HG02678 (cell line): ENCODE data around the gene PRDM15.

Source experiments
- ATAC-seq: cut with Tn5 transposase; IDR thresholded peaks from one replicate; pipeline ENCODE4 v1.9.1; 2021; ENCODE audit warnings: mild to moderate bottlenecking, moderate library complexity; ENCODE audit not compliant: unreplicated experiment

Gene PRDM15

DNA sequence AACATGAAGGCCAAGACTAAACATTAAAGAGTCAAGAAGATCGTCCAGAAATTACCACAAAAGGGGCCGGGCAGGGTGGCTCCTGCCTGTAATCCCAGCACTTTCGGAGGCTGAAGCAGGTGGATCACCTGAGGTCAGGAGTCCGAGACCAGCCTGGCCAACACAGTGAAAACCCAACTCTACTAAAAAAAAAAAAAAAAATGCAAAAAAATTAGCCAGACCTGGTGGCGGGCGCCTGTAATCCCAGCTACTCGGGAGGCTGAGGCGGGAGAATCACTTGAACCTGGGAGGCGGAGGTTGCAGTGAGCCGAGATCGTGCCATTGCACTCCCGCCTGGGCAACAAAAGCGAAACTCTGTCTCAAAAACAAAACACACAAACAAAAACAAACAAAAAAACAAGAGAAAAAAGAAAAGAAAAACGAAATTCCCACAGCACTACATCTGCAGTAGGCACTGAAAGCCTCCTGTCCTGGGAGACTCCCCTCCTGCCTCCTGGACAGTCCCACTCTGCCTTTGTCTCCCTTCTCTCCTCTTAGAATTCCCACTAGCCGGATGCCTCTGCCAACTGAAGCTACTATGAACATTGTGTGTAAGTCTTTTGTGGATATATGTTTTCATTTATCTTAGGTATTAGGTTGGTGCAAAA, 94.6 kb downstream of the PRDM15 start:
- no peak for ATAC-seq

DNA sequence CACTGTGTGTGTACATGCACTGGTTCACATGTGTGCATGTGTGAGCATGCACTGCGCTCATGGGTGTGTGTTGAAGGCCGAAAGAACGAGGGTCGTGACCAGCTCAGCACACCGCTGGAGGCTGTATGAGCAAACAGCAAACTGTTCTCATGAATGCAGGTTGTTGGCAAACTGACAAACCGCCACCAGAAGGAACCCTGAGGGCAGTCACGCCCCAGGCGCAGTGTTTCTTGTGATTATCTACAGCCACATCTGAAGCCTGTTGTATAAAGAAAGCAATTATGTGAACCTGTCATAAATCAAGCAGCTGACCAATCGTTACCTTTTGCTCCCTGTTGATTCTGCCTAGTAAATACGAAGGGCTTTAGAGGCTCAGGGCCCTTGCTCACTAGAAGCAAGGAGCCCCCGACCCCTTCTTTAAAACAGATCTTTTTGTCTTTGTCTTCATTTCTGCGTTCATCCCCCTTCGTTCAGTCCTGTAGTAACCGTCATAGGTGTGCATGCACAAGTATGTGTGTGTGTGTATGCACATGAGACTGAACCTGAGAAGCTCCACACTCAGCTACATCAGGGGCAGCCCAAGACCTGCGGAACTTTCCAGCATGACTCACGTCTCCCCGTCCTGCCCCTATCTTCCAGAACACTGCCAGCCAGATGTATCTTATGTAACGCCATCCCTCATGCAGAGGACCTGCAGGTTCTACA, 95.5 kb downstream of the PRDM15 start:
- no peak for ATAC-seq

GRCh38 chr21:41781050-41781410, 98.1 kb downstream of the PRDM15 start:
- no peak for ATAC-seq

DNA sequence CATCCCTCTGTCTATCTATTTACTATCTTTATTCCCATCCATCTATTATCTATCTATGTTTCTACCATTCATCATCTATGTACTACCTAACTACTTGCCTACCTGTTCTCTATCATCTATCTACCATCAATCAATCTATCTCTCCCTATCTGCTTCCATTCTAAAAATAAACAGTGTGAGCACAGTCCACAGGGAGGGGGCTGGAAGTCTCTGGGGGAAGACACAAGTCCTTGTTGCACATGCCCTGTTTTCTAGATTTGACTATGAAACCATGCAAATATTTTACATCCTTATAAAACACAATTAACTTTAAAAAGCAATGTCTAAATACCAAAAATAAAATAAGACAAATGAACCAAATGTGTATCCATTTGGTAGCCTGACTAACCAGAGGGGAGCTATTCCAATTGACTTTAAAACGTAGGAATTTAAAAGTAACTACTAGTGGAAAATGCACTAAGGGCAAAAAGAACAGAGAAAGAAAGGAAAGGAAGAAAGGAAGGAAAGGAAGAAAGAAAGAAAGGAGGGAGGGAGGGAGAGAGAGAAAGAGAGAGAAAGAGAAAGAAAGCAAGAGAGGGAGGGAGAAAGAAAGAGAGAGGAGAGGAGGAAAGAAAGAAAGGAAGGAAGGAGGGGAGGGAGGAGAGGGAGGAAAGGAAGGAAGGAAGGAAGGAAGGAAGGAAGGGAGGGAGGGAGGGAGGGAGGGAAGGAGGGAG, 98.7 kb downstream of the PRDM15 start:
- no peak for ATAC-seq

DNA sequence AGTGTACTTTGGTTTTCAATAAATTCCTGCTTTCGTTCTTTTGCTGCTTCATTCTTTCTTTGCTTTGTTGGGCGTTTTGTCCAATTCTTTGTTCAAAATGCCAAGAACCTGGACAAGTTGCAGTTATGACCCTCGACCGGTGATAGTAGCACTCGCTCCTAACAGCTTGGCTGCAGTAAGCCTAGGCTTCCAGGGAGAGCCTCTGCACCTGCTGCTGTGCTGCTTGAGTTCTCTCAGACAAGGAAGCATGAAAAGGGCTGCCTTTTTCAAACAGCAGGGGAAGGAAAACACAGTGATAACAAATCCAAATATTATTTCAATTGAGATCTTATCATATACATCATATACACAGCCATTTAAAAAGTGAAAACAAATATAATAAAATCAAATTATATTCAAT, 99.5 kb downstream of the PRDM15 start:
- no peak for ATAC-seq

GRCh38 chr21:41778930-41779600, 100.1 kb downstream of the PRDM15 start:
- ATAC-seq, result no peak

DNA sequence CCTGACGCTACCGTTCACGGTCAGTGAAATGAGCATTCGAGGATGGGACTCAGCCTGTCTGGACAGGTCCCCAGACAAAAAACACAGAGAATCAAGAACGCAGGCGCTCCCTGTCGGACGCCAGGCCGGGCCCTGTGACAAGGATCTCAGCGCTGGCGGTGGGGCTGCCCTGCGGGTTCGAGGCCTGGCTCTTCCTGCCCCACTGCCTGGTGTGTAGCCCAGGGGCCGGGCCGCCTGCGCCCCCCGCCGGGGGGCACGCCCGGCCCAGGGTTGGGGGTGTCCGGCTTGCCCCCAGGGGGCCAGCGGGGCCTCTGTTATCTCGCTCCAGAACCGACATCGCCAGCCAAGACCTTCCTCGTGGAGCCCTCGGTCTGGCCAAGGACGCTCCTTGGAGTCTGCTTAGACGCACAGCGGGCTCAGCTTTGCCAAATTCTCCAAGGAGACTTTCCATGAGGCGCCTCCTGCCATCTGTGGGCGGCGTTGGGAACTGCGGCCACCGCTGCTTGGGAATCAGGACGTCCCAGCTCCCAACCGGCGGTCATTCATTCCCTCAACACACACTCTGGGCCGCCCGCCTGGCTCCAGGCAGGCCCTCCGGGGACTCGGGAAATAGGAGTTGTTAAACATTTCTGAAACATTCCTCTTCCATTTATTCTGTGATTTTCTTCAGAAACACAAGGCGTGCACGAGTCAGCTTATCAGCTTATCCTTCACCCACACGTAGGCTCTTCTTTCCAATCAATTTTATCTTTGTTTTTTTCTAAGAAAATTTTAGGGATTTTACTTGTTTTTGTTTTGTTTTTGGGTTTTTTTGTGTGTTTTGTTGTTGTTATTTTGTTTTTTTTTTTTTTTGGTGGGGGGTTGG, 101.0 kb downstream of the PRDM15 start:
- no peak for ATAC-seq

DNA sequence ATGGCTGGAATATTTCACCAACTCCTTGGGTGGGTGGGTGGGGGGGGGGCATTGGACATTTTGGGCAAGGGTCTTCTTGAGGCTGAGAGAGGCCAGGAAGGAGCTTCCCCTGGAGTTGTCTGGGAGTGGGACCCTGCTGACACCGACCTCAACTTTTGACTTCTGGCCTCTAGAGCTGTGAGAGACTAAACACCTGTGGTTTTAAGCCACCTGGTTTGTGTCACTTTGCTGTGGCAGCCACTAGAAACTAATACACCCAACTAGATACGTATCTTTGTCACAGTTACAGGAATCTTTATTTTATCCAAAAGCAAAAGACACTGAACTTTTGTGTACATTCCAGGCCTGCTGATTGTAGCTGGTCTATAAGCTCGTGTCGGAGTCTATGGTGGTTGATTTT, 102.4 kb downstream of the PRDM15 start:
- ATAC-seq, result no peak

- ATAC-seq, result no peak
Observed at GRCh38 chr21:41775149-41775472, 104.0 kb downstream of the PRDM15 start.

GRCh38 chr21:41774467-41775148, 104.5 kb downstream of the PRDM15 start:
- ATAC-seq, result no peak

DNA sequence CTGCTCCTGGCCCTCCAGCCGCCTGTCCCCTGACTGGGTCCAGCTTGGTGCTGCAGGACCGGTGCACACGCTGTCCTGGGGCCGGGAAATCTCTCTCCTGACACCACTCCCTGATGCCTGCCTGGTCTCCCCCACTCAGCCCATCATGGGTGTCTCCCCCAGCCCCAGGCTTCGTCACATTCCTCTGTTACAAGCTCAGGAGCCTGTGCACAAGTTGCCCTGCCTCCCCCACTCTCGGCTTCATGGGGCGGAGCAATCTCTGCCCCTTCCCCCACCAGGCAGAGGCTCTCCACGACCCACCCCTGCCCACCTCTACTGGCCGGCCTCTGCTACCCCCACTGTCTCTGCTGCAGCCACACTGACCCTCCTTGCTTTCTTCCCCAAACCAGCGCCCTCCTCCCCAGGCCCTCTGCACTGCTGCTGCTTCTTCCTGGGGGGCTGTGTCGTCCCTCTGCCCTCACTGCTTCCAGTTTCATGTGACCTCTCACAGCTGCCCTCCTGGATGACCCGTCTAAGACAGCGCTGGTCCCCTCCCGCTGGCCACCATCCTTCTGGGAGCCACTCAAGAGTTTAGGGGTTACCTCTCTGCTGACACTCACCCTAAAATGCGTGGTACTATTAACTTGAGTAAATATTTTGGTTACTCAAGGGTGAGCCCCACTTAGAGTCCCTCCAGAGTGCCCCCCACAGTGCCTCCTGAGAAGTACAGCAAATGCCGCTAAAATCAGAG, 106.6 kb downstream of the PRDM15 start:
- no peak for ATAC-seq

DNA sequence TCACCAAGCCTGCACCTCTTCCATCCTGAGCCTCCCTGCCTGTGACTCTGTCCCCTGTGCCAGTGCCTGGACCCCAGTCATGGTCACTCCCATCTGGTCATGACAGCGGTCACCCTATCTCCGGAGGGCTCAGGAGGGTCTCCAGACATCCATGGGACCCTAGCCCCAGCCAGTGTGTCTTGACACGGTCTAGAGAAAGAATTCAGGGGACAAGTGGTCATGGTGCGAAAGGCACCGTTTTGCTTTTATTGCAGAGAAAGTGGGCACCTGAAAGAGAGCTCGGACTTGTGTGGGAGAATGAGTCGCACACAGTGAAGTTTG, 107.6 kb downstream of the PRDM15 start:
- no peak for ATAC-seq

DNA sequence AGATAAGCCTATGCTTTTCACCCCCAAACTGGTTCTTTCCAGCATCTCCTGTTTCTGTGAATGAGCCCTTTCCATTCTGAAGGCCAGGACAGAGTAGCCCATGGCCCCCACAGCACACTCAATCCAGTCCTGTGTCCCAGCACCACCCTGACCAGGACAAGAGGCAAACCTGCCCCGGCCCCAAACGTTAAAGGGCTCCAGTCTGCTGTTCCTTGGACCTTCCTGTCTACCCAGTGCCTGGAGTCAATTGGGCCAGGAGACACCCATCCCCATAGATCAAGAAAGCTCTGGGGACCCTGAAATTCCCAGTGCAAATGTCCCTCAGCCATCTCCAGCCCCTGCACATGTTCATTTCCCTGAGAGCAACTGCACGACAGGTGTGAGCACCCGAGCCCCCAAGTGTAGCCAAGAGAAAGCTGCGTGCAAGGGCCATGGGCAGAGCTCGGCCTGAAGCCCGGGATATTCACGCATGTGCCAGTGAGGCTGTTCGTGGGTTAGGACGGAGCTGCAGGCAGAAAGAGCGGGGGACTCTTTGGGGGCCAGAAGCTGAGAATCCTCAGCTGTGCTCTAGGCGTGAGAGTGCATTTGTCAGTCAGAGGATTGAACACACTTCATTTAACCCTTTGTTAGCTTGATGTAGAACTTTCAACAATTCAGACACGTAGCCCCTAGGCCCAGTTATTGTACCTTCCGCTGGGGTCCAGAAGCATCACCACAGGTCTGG, 108.1 kb downstream of the PRDM15 start:
- no peak for ATAC-seq

GRCh38 chr21:41769933-41770332, 109.2 kb downstream of the PRDM15 start:
- no peak for ATAC-seq

DNA sequence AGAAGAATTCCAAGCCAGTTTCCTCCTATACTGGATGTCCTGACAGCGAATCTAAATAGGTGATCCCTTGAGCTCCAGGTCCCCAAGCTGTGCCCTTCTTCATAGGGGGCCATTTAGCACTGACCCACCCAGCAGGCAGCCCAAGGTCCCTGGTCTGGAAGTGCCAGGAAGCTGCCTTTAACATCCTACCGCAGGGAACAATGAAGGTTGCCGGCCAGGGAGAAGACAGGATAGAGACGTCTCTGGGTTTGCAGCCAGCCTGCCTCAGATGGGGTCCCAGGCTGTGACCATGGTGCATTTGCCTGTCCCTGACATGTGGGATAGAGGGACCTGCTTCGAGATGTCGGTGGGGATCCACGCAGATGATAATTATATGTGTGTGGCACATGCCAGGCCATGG, 109.6 kb downstream of the PRDM15 start:
- no peak for ATAC-seq

- ATAC-seq, result no peak
Observed at GRCh38 chr21:41769111-41769510, 110.0 kb downstream of the PRDM15 start.

DNA sequence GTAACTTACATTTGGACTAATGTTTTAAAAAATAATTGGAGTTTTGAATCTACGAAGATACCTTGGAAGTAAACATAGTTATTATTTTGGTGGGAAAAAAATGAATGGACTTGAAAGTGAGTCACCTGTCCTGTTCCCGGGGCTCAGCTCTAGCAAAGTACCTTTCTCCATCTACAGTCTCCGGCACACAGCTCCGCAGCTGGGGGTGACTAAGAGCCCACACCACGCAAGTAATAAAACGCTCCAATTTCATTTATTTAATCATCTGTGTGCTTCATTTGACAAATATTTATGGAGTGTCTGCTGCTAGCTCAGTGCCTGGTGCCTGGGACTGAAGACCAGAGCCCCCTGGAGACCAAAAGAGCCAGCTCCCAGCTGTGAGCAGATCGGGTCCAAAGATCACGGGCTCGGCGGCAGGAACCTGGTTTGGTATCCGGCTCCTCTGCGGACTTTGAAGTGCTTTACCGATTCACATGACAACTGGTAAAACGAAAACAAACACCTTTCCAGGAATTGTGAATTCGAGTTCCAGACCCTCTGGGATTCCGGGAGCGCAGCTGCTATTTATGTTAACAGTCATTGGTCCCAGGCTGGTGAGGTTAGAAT, 110.6 kb downstream of the PRDM15 start:
- ATAC-seq, result no peak

GRCh38 chr21:41767606-41768436, 111.3 kb downstream of the PRDM15 start:
- ATAC-seq, result no peak
